Activated T-cell treated with anti-CD3 and anti-CD28 coated beads, Interleukin-2, amount 50 U/mL, for 72 hours (primary cell): ENCODE measurements around the gene NUP160. TPM values are rescaled to one million over a fixed set of nuclear protein-coding genes. Genes with fewer than 3 reads are reported as not detected.
"Not testable (repeated sequence)": the region's sequence is repeated elsewhere in the genome, so short reads cannot be mapped to it uniquely, and the experiment has no call there.

Source experiments
- ATAC-seq, 2 donors: fragments of 150-1000 bp; cut with Tn5 transposase; replicated peaks in 1 of 2; 2 replicates each; pipeline ENCODE4 v1.10.0; 2021; ENCODE audit warnings: moderate library complexity in 2 of 2, mild to moderate bottlenecking in 1 of 2
- DNase-seq, 2 donors: peaks; one replicate each; pipeline ENCODE4 v3.0.0; 2021 to 2022; ENCODE audit warnings: mixed read lengths in 1 of 2
- H3K27ac Mint-ChIP-seq: one replicate; pipeline ENCODE4 v1.8.0; 2022; ENCODE audit warnings: mild to moderate bottlenecking, moderate library complexity, mixed read lengths
- H3K27me3 Mint-ChIP-seq: one replicate; pipeline ENCODE4 v1.8.0; 2022; ENCODE audit warnings: low read depth, mixed read lengths
- H3K36me3 Mint-ChIP-seq, 2 donors: one replicate each; pipeline ENCODE4 v1.8.0; 2022; ENCODE audit warnings: mixed read lengths in 2 of 2, mild to moderate bottlenecking in 1 of 2; ENCODE audit not compliant: insufficient read depth in 2 of 2
- H3K4me1 Mint-ChIP-seq: one replicate; pipeline ENCODE4 v1.8.0; 2022; ENCODE audit warnings: low read depth, mixed read lengths
- H3K4me3 Mint-ChIP-seq, 2 donors: one replicate each; pipeline ENCODE4 v1.8.0; 2022; ENCODE audit warnings: mild to moderate bottlenecking in 2 of 2, mixed read lengths in 2 of 2, moderate library complexity in 2 of 2
- H3K9me3 Mint-ChIP-seq, 2 donors: one replicate each; pipeline ENCODE4 v1.8.0; 2022; ENCODE audit warnings: mixed read lengths in 2 of 2
- total RNA-seq, 2 donors: library from RNA; stranded (reverse); gene quantifications; one replicate each; pipeline ENCODE4 v1.2.3, GENCODE V29; 2022

NUP160 gene
- total RNA-seq, 2 donors from 2014 or later = 53.9 to 61.8 TPM

- Mint-ChIP-seq H3K9me3 (peaks cover 7 to 8% of the 10 kb centered on the region in 2 donors), H3K27me3 (no peaks in the 10 kb centered on the region), H3K4me3 (no peak overlapping the region), H3K36me3 (peaks cover 3 to 8% of the 10 kb centered on the region in 2 donors), H3K4me1 (peaks cover 14% of the 10 kb centered on the region), H3K27ac (no peak overlapping the region)
- ATAC-seq (no peak), DNase-seq (no peak)
These were observed 31.4 kb upstream of the NUP160 start for GRCh38 chr11:47879259-47880158.

GRCh38 chr11:47875858-47876257, 27.7 kb upstream of the NUP160 start:
- not testable (repeated sequence) for ATAC-seq, H3K27me3 Mint-ChIP-seq, H3K4me3 Mint-ChIP-seq, DNase-seq, H3K27ac Mint-ChIP-seq
- H3K36me3 Mint-ChIP-seq = peaks cover 6 to 11% of the 10 kb centered on the region in 2 donors
- H3K9me3 Mint-ChIP-seq = peaks cover 9 to 11% of the 10 kb centered on the region in 2 donors
- peaks cover 15% of the 10 kb centered on the region for H3K4me1 Mint-ChIP-seq

GRCh38 chr11:47870404-47870803, 22.3 kb upstream of the NUP160 start:
- Mint-ChIP-seq H3K27ac (no peak overlapping the region), H3K4me1 (peaks cover 18% of the 10 kb centered on the region), H3K4me3 (no peak overlapping the region), H3K36me3 (peaks cover 3 to 5% of the 10 kb centered on the region in 2 donors), H3K9me3 (peaks cover 3 to 4% of the 10 kb centered on the region in 2 donors), H3K27me3 (peaks cover 6% of the 10 kb centered on the region)
- ATAC-seq = no peak
- DNase-seq = no peak

- peak overlapping the region; percentile 36 for H3K27ac Mint-ChIP-seq
- peaks cover 24% of the 10 kb centered on the region for H3K4me1 Mint-ChIP-seq
- ATAC-seq (no peak), DNase-seq (no peak)
- peaks cover 2 to 3% of the 10 kb centered on the region in 2 donors for H3K9me3 Mint-ChIP-seq
- H3K36me3 Mint-ChIP-seq = peaks cover 3% of the 10 kb centered on the region in 2 donors
- peaks cover 6% of the 10 kb centered on the region for H3K27me3 Mint-ChIP-seq
- H3K4me3 Mint-ChIP-seq = no peak overlapping the region
These were observed 21.6 kb upstream of the NUP160 start for GRCh38 chr11:47869544-47870393.

- DNase-seq (no peak), ATAC-seq (no peak)
- H3K4me1 Mint-ChIP-seq = peaks cover 36% of the 10 kb centered on the region
- no peaks in the 10 kb centered on the region for H3K9me3 Mint-ChIP-seq
- no peaks in the 10 kb centered on the region for H3K27me3 Mint-ChIP-seq
- no peak overlapping the region for H3K27ac Mint-ChIP-seq
- H3K36me3 Mint-ChIP-seq = no peaks in the 10 kb centered on the region
- H3K4me3 Mint-ChIP-seq = no peak overlapping the region
These were observed 19.7 kb upstream of the NUP160 start for GRCh38 chr11:47867823-47868222.

- H3K9me3 Mint-ChIP-seq, H3K36me3 Mint-ChIP-seq, H3K4me3 Mint-ChIP-seq, H3K27ac Mint-ChIP-seq, DNase-seq, H3K27me3 Mint-ChIP-seq, ATAC-seq: not testable (repeated sequence)
- H3K4me1 Mint-ChIP-seq = peaks cover 45% of the 10 kb centered on the region
These were observed 18.7 kb upstream of the NUP160 start for GRCh38 chr11:47866892-47867291.

- H3K27ac Mint-ChIP-seq = no peak overlapping the region
- H3K4me3 Mint-ChIP-seq = peak overlapping the region in 1 of 2 donors; percentile 23
- no peaks in the 10 kb centered on the region for H3K36me3 Mint-ChIP-seq
These were observed 16.8 kb upstream of the NUP160 start for GRCh38 chr11:47864901-47865300.

GRCh38 chr11:47863898-47864430, 15.8 kb upstream of the NUP160 start:
- peak overlapping the region; percentile 77 for H3K27ac Mint-ChIP-seq
- H3K27me3 Mint-ChIP-seq = no peaks in the 10 kb centered on the region
- ATAC-seq = no peak
- no peaks in the 10 kb centered on the region for H3K9me3 Mint-ChIP-seq
- H3K4me1 Mint-ChIP-seq = peaks cover 41% of the 10 kb centered on the region
- H3K4me3 Mint-ChIP-seq = no peak overlapping the region
- no peaks in the 10 kb centered on the region for H3K36me3 Mint-ChIP-seq
- no peak for DNase-seq

More at GRCh38 chr11:47864901-47865300, 16.8 kb upstream of the NUP160 start:
- H3K27me3 Mint-ChIP-seq = no peaks in the 10 kb centered on the region
- peaks cover 50% of the 10 kb centered on the region for H3K4me1 Mint-ChIP-seq
- DNase-seq = no peak
- no peaks in the 10 kb centered on the region for H3K9me3 Mint-ChIP-seq
- no peak for ATAC-seq

- ATAC-seq (peak; percentile 55 to 58), DNase-seq (no peak)
- H3K9me3 Mint-ChIP-seq = no peaks in the 10 kb centered on the region
- H3K36me3 Mint-ChIP-seq = no peaks in the 10 kb centered on the region
- no peaks in the 10 kb centered on the region for H3K27me3 Mint-ChIP-seq
- peaks cover 39% of the 10 kb centered on the region for H3K4me1 Mint-ChIP-seq
- H3K4me3 Mint-ChIP-seq = peak overlapping the region in 1 of 2 donors; percentile 66
- peak overlapping the region; percentile 92 for H3K27ac Mint-ChIP-seq
These were observed 15.2 kb upstream of the NUP160 start for GRCh38 chr11:47863189-47863897.

- Mint-ChIP-seq H3K27ac (peak overlapping the region; percentile 57), H3K4me3 (peak overlapping the region; percentile 9 to 20), H3K36me3 (no peaks in the 10 kb centered on the region), H3K9me3 (no peaks in the 10 kb centered on the region), H3K4me1 (peaks cover 46% of the 10 kb centered on the region), H3K27me3 (no peaks in the 10 kb centered on the region)
- DNase-seq (peak in 1 of 2 donors; percentile 10), ATAC-seq (peak; percentile 72 to 91)
These were observed 13.6 kb upstream of the NUP160 start for GRCh38 chr11:47861728-47862127.

GRCh38 chr11:47860536-47860935, 12.4 kb upstream of the NUP160 start:
- DNase-seq (no peak), ATAC-seq (no peak)
- Mint-ChIP-seq H3K27me3 (no peaks in the 10 kb centered on the region), H3K36me3 (no peaks in the 10 kb centered on the region), H3K9me3 (no peaks in the 10 kb centered on the region), H3K4me1 (peaks cover 54% of the 10 kb centered on the region), H3K4me3 (no peak overlapping the region), H3K27ac (no peak overlapping the region)

- no peak for DNase-seq
- Mint-ChIP-seq H3K9me3 (no peaks in the 10 kb centered on the region), H3K27me3 (no peaks in the 10 kb centered on the region), H3K4me1 (peaks cover 33% of the 10 kb centered on the region), H3K36me3 (no peaks in the 10 kb centered on the region), H3K4me3 (no peak overlapping the region), H3K27ac (no peak overlapping the region)
- ATAC-seq = no peak
These were observed 9.9 kb upstream of the NUP160 start for GRCh38 chr11:47857892-47858543.
